ENCODE data around the gene ADH7. TPM values are rescaled to one million over a fixed set of nuclear protein-coding genes. Genes with fewer than 3 reads are reported as not detected.

The ADH7 gene
- total and polyA plus RNA-seq, 2 experiments from 2014 or later, result not detected

DNA sequence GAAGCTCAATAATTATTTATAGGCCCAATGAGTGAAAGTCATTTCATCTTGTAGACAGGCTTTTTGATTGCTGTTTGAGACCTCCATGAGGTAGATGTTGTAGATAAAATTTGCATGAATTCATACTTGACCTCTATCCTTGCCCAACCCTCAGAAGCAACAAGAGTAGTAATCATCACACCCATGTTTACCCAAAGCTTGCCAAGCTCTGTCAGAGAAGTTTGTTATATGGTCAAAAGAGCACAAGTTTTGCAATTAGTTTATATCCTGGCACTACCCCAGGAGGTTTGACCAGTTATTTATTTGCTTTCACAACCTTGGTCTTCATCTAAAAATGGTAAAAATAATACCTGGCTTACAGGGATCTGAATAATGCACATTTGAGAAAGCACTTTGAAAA lies 20.7 kb downstream of the ADH7 start:
- Mint-ChIP-seq H3K4me3 (no peak overlapping the region), H3K27me3 (ENCODE audit: insufficient read depth, low read depth, poor library complexity) (no peaks in the 10 kb centered on the region), H3K36me3 (ENCODE audit: low read depth) (no peaks in the 10 kb centered on the region), H3K4me1 (no peaks in the 10 kb centered on the region), H3K9me3 (no peaks in the 10 kb centered on the region), H3K27ac (no peak overlapping the region)
- H3K4me3 ChIP-seq, result no peak overlapping the region
- no peaks in the 10 kb centered on the region for H3K36me3 ChIP-seq (ENCODE audit: insufficient read depth)
- H3F3A ChIP-seq (replicated peaks; ENCODE audit: low read depth), result no peaks in the 10 kb centered on the region
- no peak for DNase-seq (ENCODE audit: low spot score)
- no peaks in the 10 kb centered on the region for H3K27me3 ChIP-seq (ENCODE audit: insufficient read depth)
- TF ChIP-seq EZH2phosphoT487 (IDR thresholded peaks at IDR 0.05; ENCODE audit: unreplicated experiment), result no peak
- no peak for TF ChIP-seq POLR2AphosphoS5 (IDR thresholded peaks at IDR 0.05; ENCODE audit: low read depth)
- no peak for TF ChIP-seq STAT1 (IDR thresholded peaks at IDR 0.05; ENCODE audit: unreplicated experiment)
- TF ChIP-seq ZNF331 (CRISPR knock-in tag; IDR thresholded peaks at IDR 0.05; ENCODE audit: low read depth), result no peak
- no peak for TF ChIP-seq ZNF114 (CRISPR knock-in tag; IDR thresholded peaks at IDR 0.05)
- TF ChIP-seq CTCF (conservative IDR thresholded peaks at IDR 0.05; ENCODE audit: low read depth in 2 of 2), result no peak
- TF ChIP-seq, protein P1, sequence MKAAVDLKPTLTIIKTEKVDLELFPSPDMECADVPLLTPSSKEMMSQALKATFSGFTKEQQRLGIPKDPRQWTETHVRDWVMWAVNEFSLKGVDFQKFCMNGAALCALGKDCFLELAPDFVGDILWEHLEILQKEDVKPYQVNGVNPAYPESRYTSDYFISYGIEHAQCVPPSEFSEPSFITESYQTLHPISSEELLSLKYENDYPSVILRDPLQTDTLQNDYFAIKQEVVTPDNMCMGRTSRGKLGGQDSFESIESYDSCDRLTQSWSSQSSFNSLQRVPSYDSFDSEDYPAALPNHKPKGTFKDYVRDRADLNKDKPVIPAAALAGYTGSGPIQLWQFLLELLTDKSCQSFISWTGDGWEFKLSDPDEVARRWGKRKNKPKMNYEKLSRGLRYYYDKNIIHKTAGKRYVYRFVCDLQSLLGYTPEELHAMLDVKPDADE (IDR thresholded peaks at IDR 0.05), result no peak
- no peak for TF ChIP-seq NANOG (IDR thresholded peaks at IDR 0.05; ENCODE audit: borderline replicate concordance)
- TF ChIP-seq JUNB (IDR thresholded peaks at IDR 0.05; ENCODE audit: unreplicated experiment), result no peak
- H3K9me2 ChIP-seq (ENCODE audit: insufficient read depth), result no peaks in the 10 kb centered on the region
- no peak overlapping the region for H2AFZ ChIP-seq
- no peak overlapping the region for H3K4me2 ChIP-seq
- no peak overlapping the region for H3K27ac ChIP-seq (ENCODE audit: low read depth)
- no peaks in the 10 kb centered on the region for H4K20me1 ChIP-seq (replicated peaks; ENCODE audit: insufficient read depth)
- no peaks in the 10 kb centered on the region for H3K4me1 ChIP-seq (ENCODE audit: insufficient read depth)
- ATAC-seq, result no peak
- no peaks in the 10 kb centered on the region for H3K79me2 ChIP-seq (replicated peaks; ENCODE audit: insufficient read depth)

GRCh38 chr4:99413140-99413539 lies 22.0 kb downstream of the ADH7 start:
- Histone ChIP-seq H3K79me2 (replicated peaks; ENCODE audit: insufficient read depth) (no peaks in the 10 kb centered on the region), H3K27me3 (ENCODE audit: insufficient read depth) (no peaks in the 10 kb centered on the region), H3F3A (replicated peaks; ENCODE audit: low read depth) (no peaks in the 10 kb centered on the region), H3K27ac (ENCODE audit: low read depth) (no peak overlapping the region), H4K20me1 (replicated peaks; ENCODE audit: insufficient read depth) (no peaks in the 10 kb centered on the region), H3K9me2 (ENCODE audit: insufficient read depth) (no peaks in the 10 kb centered on the region), H3K4me2 (no peak overlapping the region), H2AFZ (no peak overlapping the region), H3K4me1 (ENCODE audit: insufficient read depth) (no peaks in the 10 kb centered on the region), H3K36me3 (ENCODE audit: insufficient read depth) (no peaks in the 10 kb centered on the region), H3K4me3 (no peak overlapping the region)
- no peaks in the 10 kb centered on the region for H3K4me1 Mint-ChIP-seq
- no peak for DNase-seq (ENCODE audit: low spot score)
- H3K27me3 Mint-ChIP-seq (ENCODE audit: insufficient read depth, low read depth, poor library complexity), result no peaks in the 10 kb centered on the region
- H3K27ac Mint-ChIP-seq, result no peak overlapping the region
- no peaks in the 10 kb centered on the region for H3K36me3 Mint-ChIP-seq (ENCODE audit: low read depth)
- no peak for ATAC-seq
- no peak overlapping the region for H3K4me3 Mint-ChIP-seq
- H3K9me3 Mint-ChIP-seq, result no peaks in the 10 kb centered on the region
- TF ChIP-seq CREB1 (CRISPR knock-in tag; IDR thresholded peaks at IDR 0.05; ENCODE audit: low read depth) (no peak), NANOG (IDR thresholded peaks at IDR 0.05; ENCODE audit: borderline replicate concordance) (no peak), JUNB (IDR thresholded peaks at IDR 0.05; ENCODE audit: unreplicated experiment) (no peak), ZNF331 (CRISPR knock-in tag; IDR thresholded peaks at IDR 0.05; ENCODE audit: low read depth) (no peak), EZH2phosphoT487 (IDR thresholded peaks at IDR 0.05; ENCODE audit: unreplicated experiment) (no peak), EZH2 (IDR thresholded peaks at IDR 0.05; ENCODE audit: low read depth, unreplicated experiment) (no peak), STAT1 (IDR thresholded peaks at IDR 0.05; ENCODE audit: unreplicated experiment) (no peak), REST (IDR thresholded peaks at IDR 0.05; ENCODE audit: unreplicated experiment) (no peak)
